OCI-LY7 (cell line): Measurements from ENCODE around the gene TBC1D17.

ENCODE experiments used
- EZH2phosphoT487 ChIP-seq: fragments of 200-600 bp; sonication (generic); IDR thresholded peaks from 2 replicates; pipeline ENCODE4 v1.6.1; 2018; ENCODE audit warnings: low read depth, borderline replicate concordance, mild to moderate bottlenecking, mixed run types, antibody characterized with exemption, low read length, moderate library complexity, mixed read lengths
- TF ChIP-seq, protein P1 (sequence below): fragments of 200-600 bp; sonication (generic); conservative IDR thresholded peaks from 2 replicates; pipeline ENCODE4 v1.5.1; 2014; ENCODE audit warnings: mild to moderate bottlenecking, antibody characterized with exemption, low read length, moderate library complexity, mixed read lengths

DNA sequence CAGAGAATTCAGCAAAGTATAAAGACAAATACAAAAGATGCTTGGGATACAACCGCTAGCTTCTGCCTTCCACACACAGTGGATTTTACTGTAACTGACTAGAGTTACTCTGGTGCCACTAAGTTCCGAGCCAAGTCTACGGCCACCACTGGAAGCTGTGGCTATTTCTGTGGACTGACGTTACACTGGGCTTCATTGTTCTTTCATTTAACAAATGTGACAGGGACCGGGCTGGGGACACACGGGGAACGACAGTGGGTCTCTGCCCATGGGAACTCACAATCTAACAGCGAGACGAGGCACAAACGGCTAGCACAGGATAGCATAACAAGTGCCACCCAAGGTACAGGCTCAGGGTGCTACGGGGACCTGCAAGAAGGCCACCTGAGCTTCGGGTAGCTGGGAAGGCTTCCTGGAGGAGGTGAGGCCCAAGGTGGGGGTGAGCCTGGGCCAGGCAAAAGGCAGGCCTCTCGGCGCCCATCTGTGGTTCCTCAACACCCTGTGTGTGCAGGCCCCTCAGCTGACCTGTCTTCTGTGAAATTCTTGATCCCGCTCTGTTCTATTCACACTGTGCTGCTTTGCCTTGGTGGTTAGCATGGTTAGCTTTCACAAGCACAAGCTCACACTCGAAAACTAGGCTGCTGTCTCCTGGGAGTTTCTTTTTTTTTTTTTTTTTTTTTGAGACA lies 29.5 kb downstream of the TBC1D17 start:
- TF ChIP-seq EZH2phosphoT487, result no peak
- TF ChIP-seq, protein P1, sequence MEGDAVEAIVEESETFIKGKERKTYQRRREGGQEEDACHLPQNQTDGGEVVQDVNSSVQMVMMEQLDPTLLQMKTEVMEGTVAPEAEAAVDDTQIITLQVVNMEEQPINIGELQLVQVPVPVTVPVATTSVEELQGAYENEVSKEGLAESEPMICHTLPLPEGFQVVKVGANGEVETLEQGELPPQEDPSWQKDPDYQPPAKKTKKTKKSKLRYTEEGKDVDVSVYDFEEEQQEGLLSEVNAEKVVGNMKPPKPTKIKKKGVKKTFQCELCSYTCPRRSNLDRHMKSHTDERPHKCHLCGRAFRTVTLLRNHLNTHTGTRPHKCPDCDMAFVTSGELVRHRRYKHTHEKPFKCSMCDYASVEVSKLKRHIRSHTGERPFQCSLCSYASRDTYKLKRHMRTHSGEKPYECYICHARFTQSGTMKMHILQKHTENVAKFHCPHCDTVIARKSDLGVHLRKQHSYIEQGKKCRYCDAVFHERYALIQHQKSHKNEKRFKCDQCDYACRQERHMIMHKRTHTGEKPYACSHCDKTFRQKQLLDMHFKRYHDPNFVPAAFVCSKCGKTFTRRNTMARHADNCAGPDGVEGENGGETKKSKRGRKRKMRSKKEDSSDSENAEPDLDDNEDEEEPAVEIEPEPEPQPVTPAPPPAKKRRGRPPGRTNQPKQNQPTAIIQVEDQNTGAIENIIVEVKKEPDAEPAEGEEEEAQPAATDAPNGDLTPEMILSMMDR, result no peak
